CD4-positive, alpha-beta T cell treated with Interleukin-21 for 1 hour (primary cell): ENCODE results near the gene EML1.

Source experiments
- DNase-seq: peaks from one replicate; pipeline ENCODE4 v3.0.0-alpha.2; 2020

EML1 gene

GRCh38 chr14:99793213-99794150, at the start of gene EML1:
Gene EML1 (plus strand): TSS chr14:99793413. CDS start chr14:99793477, 64 bp downstream.
- peak; percentile 80 for DNase-seq

GRCh38 chr14:99744199-99744872, 48.9 kb upstream of the EML1 start:
- DNase-seq = no peak

- no peak for DNase-seq
Observed at GRCh38 chr14:99744873-99745224, 48.4 kb upstream of the EML1 start.

- no peak for DNase-seq
Observed at GRCh38 chr14:99745307-99745951, 47.8 kb upstream of the EML1 start.

- DNase-seq = no peak
Observed at GRCh38 chr14:99747167-99747566, 46.0 kb upstream of the EML1 start.

GRCh38 chr14:99747582-99748330, 45.5 kb upstream of the EML1 start:
- no peak for DNase-seq

GRCh38 chr14:99748529-99748928, 44.7 kb upstream of the EML1 start:
- no peak for DNase-seq

GRCh38 chr14:99749142-99749541, 44.1 kb upstream of the EML1 start:
- DNase-seq = no peak

GRCh38 chr14:99749763-99750715, 43.2 kb upstream of the EML1 start:
- DNase-seq = no peak

- no peak for DNase-seq
Observed at GRCh38 chr14:99750746-99751450, 42.3 kb upstream of the EML1 start.

GRCh38 chr14:99751539-99752485, 41.4 kb upstream of the EML1 start:
- DNase-seq = no peak

- no peak for DNase-seq
Observed at GRCh38 chr14:99752486-99753121, 40.6 kb upstream of the EML1 start.

- no peak for DNase-seq
Observed at GRCh38 chr14:99753225-99754140, 39.7 kb upstream of the EML1 start.

- no peak for DNase-seq
Observed at GRCh38 chr14:99754141-99755067, 38.8 kb upstream of the EML1 start.

- DNase-seq = no peak
Observed at GRCh38 chr14:99755068-99755405, 38.2 kb upstream of the EML1 start.

- no peak for DNase-seq
Observed at GRCh38 chr14:99755629-99756603, 37.3 kb upstream of the EML1 start.
